ENCODE data around the gene TFE3.

Gene TFE3, protein sequence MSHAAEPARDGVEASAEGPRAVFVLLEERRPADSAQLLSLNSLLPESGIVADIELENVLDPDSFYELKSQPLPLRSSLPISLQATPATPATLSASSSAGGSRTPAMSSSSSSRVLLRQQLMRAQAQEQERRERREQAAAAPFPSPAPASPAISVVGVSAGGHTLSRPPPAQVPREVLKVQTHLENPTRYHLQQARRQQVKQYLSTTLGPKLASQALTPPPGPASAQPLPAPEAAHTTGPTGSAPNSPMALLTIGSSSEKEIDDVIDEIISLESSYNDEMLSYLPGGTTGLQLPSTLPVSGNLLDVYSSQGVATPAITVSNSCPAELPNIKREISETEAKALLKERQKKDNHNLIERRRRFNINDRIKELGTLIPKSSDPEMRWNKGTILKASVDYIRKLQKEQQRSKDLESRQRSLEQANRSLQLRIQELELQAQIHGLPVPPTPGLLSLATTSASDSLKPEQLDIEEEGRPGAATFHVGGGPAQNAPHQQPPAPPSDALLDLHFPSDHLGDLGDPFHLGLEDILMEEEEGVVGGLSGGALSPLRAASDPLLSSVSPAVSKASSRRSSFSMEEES

GRCh38 chrX:49043220-49043986, at the start of gene TFE3:
Gene TFE3, minus strand, starts transcription at chrX:49043357. Its CDS starts 131 bp downstream, at chrX:49043226.
- Histone ChIP-seq H3K4me1 (ENCODE audit: control insufficient read depth in 2 of 2, insufficient read depth in 2 of 2, low read length in 2 of 2) (peaks cover 7 to 10% of the 10 kb centered on the region in 2 donors), H3K27me3 (ENCODE audit: control insufficient read depth in 2 of 2, insufficient read depth in 2 of 2, low read length in 2 of 2) (no peaks in the 10 kb centered on the region), H3K9ac (ENCODE audit: low read depth in 1 of 2, low read length in 2 of 2) (peak within 1 kb of the TSS; percentile 61 to 89), H3K4me3 (ENCODE audit: low read length in 2 of 2) (peak within 1 kb of the TSS; percentile 66 to 73), H3K27ac (ENCODE audit: low read depth in 2 of 2, low read length in 2 of 2) (peak within 1 kb of the TSS; percentile 85 to 87), H3K9me3 (ENCODE audit: control insufficient read depth in 2 of 2, low read length in 2 of 2) (no peaks in the 10 kb centered on the region), H3K36me3 (ENCODE audit: control insufficient read depth in 2 of 2, insufficient read depth in 2 of 2, low read length in 2 of 2) (peaks cover 2 to 6% of the 10 kb centered on the region in 2 donors)

GRCh38 chrX:49089553-49089952, 46.4 kb upstream of the TFE3 start:
- Histone ChIP-seq H3K27ac (ENCODE audit: low read depth in 2 of 2, low read length in 2 of 2) (no peak overlapping the region), H3K9ac (ENCODE audit: low read depth in 1 of 2, low read length in 2 of 2) (no peak overlapping the region), H3K4me1 (ENCODE audit: control insufficient read depth in 2 of 2, insufficient read depth in 2 of 2, low read length in 2 of 2) (no peaks in the 10 kb centered on the region), H3K36me3 (ENCODE audit: control insufficient read depth in 2 of 2, insufficient read depth in 2 of 2, low read length in 2 of 2) (no peaks in the 10 kb centered on the region), H3K27me3 (ENCODE audit: control insufficient read depth in 2 of 2, insufficient read depth in 2 of 2, low read length in 2 of 2) (no peaks in the 10 kb centered on the region), H3K9me3 (ENCODE audit: control insufficient read depth in 2 of 2, low read length in 2 of 2) (no peaks in the 10 kb centered on the region), H3K4me3 (ENCODE audit: low read length in 2 of 2) (no peak overlapping the region)

DNA sequence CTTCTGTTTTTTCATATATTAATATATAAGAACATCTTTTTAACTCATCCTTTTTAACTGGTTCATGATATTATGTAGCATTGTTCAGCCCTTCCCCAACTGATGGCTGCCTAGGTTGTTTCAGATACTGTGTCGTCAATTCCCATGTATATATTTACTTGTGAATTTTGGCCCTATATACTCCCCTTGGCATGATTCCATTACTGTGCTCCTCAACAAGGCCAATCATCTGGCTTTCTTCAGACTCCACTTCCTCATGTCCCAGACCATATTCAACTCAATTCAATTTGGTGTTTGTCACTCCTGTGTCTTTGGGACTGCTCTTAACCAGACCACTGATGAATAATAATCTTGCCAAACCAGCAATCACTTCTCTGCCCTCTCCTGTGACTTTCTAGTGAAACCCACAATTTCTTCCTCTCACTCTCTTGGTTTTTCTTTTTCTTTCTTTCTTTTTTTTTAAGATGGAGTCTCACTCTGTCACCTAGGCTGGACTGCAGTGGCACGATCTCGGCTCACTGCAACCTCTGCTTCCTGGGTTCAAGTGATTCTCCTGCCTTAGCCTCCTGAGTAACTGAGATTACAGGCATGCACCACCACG, 39.2 kb upstream of the TFE3 start:
- no peak overlapping the region for H3K27ac ChIP-seq (ENCODE audit: low read depth in 2 of 2, low read length in 2 of 2)
- no peaks in the 10 kb centered on the region for H3K27me3 ChIP-seq (ENCODE audit: control insufficient read depth in 2 of 2, insufficient read depth in 2 of 2, low read length in 2 of 2)
- H3K4me3 ChIP-seq (ENCODE audit: low read length in 2 of 2) = no peak overlapping the region
- no peak overlapping the region for H3K9ac ChIP-seq (ENCODE audit: low read depth in 1 of 2, low read length in 2 of 2)
- H3K36me3 ChIP-seq (ENCODE audit: control insufficient read depth in 2 of 2, insufficient read depth in 2 of 2, low read length in 2 of 2) = peaks cover under 1 to 2% of the 10 kb centered on the region in 2 donors
- no peaks in the 10 kb centered on the region for H3K9me3 ChIP-seq (ENCODE audit: control insufficient read depth in 2 of 2, low read length in 2 of 2)
- peaks cover 4 to 5% of the 10 kb centered on the region in 2 donors for H3K4me1 ChIP-seq (ENCODE audit: control insufficient read depth in 2 of 2, insufficient read depth in 2 of 2, low read length in 2 of 2)

GRCh38 chrX:49079489-49080428, 36.6 kb upstream of the TFE3 start, which contains the start of gene WDR45:
Gene WDR45, minus strand, starts transcription at chrX:49079887. Its CDS starts 1,792 bp downstream, at chrX:49078095.
- peaks cover 4 to 5% of the 10 kb centered on the region in 2 donors for H3K4me1 ChIP-seq (ENCODE audit: control insufficient read depth in 2 of 2, insufficient read depth in 2 of 2, low read length in 2 of 2)
- H3K36me3 ChIP-seq (ENCODE audit: control insufficient read depth in 2 of 2, insufficient read depth in 2 of 2, low read length in 2 of 2) = peaks cover 10 to 11% of the 10 kb centered on the region in 2 donors
- peak within 1 kb of the TSS; percentile 91 to 92 for H3K27ac ChIP-seq (ENCODE audit: low read depth in 2 of 2, low read length in 2 of 2)
- H3K9ac ChIP-seq (ENCODE audit: low read depth in 1 of 2, low read length in 2 of 2) = peak within 1 kb of the TSS; percentile 76 to 87
- H3K9me3 ChIP-seq (ENCODE audit: control insufficient read depth in 2 of 2, low read length in 2 of 2) = no peaks in the 10 kb centered on the region
- H3K27me3 ChIP-seq (ENCODE audit: control insufficient read depth in 2 of 2, insufficient read depth in 2 of 2, low read length in 2 of 2) = no peaks in the 10 kb centered on the region
- peak within 1 kb of the TSS; percentile 77 to 81 for H3K4me3 ChIP-seq (ENCODE audit: low read length in 2 of 2)

DNA sequence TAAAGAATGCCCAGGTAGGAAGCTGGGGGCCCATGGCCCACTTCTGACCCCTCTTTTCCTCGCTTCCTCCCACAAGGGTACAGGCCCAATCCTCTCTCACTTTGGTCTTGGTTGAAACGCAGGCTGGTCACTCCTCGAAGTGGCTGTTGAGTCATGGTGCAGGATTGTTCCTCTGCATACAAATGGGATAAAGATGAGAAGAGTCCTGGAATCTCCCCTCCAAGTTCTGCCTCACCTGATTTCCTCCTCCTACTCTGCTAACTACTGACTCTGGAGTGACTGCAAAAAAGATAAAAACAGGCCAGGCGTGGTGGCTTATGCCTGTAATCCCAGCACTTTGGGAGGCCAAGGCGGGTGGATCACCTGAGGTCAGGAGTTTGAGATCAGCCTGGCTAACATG, 34.8 kb upstream of the TFE3 start:
- Histone ChIP-seq H3K27me3 (ENCODE audit: control insufficient read depth in 2 of 2, insufficient read depth in 2 of 2, low read length in 2 of 2) (no peaks in the 10 kb centered on the region), H3K9ac (ENCODE audit: low read depth in 1 of 2, low read length in 2 of 2) (no peak overlapping the region)

GRCh38 chrX:49075347-49075746, 32.2 kb upstream of the TFE3 start:
- Histone ChIP-seq H3K27me3 (ENCODE audit: control insufficient read depth in 2 of 2, insufficient read depth in 2 of 2, low read length in 2 of 2) (no peaks in the 10 kb centered on the region), H3K9ac (ENCODE audit: low read depth in 1 of 2, low read length in 2 of 2) (no peak overlapping the region), H3K4me3 (ENCODE audit: low read length in 2 of 2) (no peak overlapping the region), H3K4me1 (ENCODE audit: control insufficient read depth in 2 of 2, insufficient read depth in 2 of 2, low read length in 2 of 2) (peaks cover 5 to 12% of the 10 kb centered on the region in 2 donors), H3K27ac (ENCODE audit: low read depth in 2 of 2, low read length in 2 of 2) (no peak overlapping the region), H3K36me3 (ENCODE audit: control insufficient read depth in 2 of 2, insufficient read depth in 2 of 2, low read length in 2 of 2) (peaks cover 10 to 11% of the 10 kb centered on the region in 2 donors), H3K9me3 (ENCODE audit: control insufficient read depth in 2 of 2, low read length in 2 of 2) (no peaks in the 10 kb centered on the region)

More for the DNA sequence above, 34.8 kb upstream of the TFE3 start:
- Histone ChIP-seq H3K4me3 (ENCODE audit: low read length in 2 of 2) (no peak overlapping the region), H3K9me3 (ENCODE audit: control insufficient read depth in 2 of 2, low read length in 2 of 2) (no peaks in the 10 kb centered on the region), H3K4me1 (ENCODE audit: control insufficient read depth in 2 of 2, insufficient read depth in 2 of 2, low read length in 2 of 2) (peaks cover 5 to 9% of the 10 kb centered on the region in 2 donors), H3K27ac (ENCODE audit: low read depth in 2 of 2, low read length in 2 of 2) (no peak overlapping the region), H3K36me3 (ENCODE audit: control insufficient read depth in 2 of 2, insufficient read depth in 2 of 2, low read length in 2 of 2) (peaks cover 10 to 11% of the 10 kb centered on the region in 2 donors)

DNA sequence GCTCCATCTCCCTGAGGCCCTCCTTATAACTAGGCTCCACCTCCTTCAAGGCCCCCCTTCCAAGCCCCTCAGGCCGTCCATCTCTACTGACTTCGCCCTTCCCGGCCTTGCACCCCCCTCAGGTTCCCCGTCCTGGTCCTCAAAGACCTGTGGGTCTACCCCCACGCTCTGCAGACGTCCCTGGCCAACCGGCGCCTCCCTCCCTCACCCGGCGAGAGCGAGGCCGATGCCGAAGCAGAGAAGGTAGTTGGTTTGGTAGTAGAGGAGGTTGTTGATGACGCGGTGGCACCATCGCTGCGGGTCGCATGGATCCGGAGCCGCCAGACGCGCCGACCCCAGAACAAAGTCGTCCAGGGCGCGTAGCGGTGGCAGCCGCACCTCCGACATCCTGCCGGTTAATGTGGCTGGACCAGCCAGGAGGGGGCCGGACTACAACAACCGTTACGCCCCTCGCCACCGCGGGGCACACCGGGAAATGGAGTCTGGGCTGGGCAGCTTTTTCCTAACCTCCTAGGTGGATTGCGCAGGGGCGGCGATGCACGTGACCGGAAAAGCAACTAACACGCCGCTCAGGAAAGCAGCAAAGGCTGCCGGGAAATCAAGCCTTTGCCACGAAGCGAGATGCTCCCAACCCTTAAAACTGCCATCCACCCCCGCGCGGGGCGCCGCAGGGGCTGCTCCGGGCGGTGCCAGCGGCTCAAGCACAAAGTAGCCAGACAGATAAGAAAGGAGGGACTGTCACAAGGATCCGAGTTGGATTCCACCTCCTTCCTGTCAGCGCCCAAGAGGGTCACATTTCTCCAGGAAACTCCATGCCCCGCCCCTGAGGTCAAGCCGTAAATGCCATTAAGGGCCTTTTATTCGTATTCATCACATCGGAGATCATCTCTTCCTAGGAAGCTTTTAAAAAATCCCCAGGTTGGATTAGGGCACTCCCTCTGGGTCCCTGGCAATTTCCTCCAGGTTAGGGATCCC, 30.7 kb upstream of the TFE3 start, which contains the start of gene PRAF2:
TSS of gene PRAF2 (minus strand) at position 402 of the 975 bp plus-strand sequence. CDS start at position 387, 15 bp downstream.
- Histone ChIP-seq H3K9ac (ENCODE audit: low read depth in 1 of 2, low read length in 2 of 2) (peak within 1 kb of the TSS; percentile 40 to 41), H3K27ac (ENCODE audit: low read depth in 2 of 2, low read length in 2 of 2) (peak within 1 kb of the TSS; percentile 11 to 48), H3K4me1 (ENCODE audit: control insufficient read depth in 2 of 2, insufficient read depth in 2 of 2, low read length in 2 of 2) (peaks cover 4 to 12% of the 10 kb centered on the region in 2 donors), H3K9me3 (ENCODE audit: control insufficient read depth in 2 of 2, low read length in 2 of 2) (no peaks in the 10 kb centered on the region), H3K27me3 (ENCODE audit: control insufficient read depth in 2 of 2, insufficient read depth in 2 of 2, low read length in 2 of 2) (no peaks in the 10 kb centered on the region), H3K4me3 (ENCODE audit: low read length in 2 of 2) (peak within 1 kb of the TSS; percentile 52 to 72), H3K36me3 (ENCODE audit: control insufficient read depth in 2 of 2, insufficient read depth in 2 of 2, low read length in 2 of 2) (peaks cover 10 to 11% of the 10 kb centered on the region in 2 donors)

GRCh38 chrX:49072712-49073095, 29.5 kb upstream of the TFE3 start:
- H3K27ac ChIP-seq (ENCODE audit: low read depth in 2 of 2, low read length in 2 of 2) = no peak overlapping the region
- peaks cover 10 to 11% of the 10 kb centered on the region in 2 donors for H3K36me3 ChIP-seq (ENCODE audit: control insufficient read depth in 2 of 2, insufficient read depth in 2 of 2, low read length in 2 of 2)

More at GRCh38 chrX:49072712-49073095, 29.5 kb upstream of the TFE3 start:
- no peaks in the 10 kb centered on the region for H3K27me3 ChIP-seq (ENCODE audit: control insufficient read depth in 2 of 2, insufficient read depth in 2 of 2, low read length in 2 of 2)
- no peaks in the 10 kb centered on the region for H3K9me3 ChIP-seq (ENCODE audit: control insufficient read depth in 2 of 2, low read length in 2 of 2)
- H3K4me1 ChIP-seq (ENCODE audit: control insufficient read depth in 2 of 2, insufficient read depth in 2 of 2, low read length in 2 of 2) = peaks cover 0 to 8% of the 10 kb centered on the region in 2 donors
- H3K4me3 ChIP-seq (ENCODE audit: low read length in 2 of 2) = peak overlapping the region in 1 of 2 donors; percentile 72
- H3K9ac ChIP-seq (ENCODE audit: low read depth in 1 of 2, low read length in 2 of 2) = no peak overlapping the region
